ENCODE results near the gene NME5.
A peak's percentile ranks its signal among the peaks of the same experiment; 100 is the strongest.

Gene NME5

DNA sequence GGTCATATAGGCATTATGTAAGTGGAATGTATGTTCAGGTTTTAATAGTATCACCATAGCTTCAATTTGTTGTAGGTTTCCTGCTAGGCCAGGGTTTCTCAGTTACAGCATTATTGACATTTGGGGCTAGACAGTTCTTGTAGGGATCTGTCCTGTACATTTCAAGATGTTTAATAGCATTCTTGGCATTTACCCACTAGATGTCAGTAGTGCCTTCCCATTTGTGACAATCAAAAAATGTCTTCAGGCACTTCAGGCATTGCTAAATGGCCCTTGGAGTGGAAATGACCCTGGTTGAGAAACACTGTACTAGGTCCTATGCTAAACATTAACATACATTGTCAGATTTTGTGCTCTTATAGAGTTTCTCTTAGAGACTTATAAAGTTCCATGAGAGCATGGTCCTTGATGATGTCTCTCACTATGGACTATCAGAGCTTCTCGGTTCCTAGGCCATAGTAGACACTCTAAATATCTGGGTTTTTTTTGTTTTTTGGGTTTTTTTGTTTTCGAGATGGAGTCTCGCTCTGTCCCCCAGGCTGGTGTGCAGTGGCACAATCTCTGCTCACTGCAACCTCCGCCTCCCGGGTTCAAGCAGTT, 41.1 kb upstream of the NME5 start:
- TF ChIP-seq POLR2AphosphoS5 (IDR thresholded peaks at IDR 0.05; ENCODE audit: low read depth, low read length) (no peak), TAF1 (IDR thresholded peaks at IDR 0.05; ENCODE audit: borderline replicate concordance, insufficient read depth, low read length) (no peak), SIN3A (IDR thresholded peaks at IDR 0.05; ENCODE audit: borderline replicate concordance, insufficient read depth, low read length) (no peak), FOXP2 (optimal IDR thresholded peaks at IDR 0.05; ENCODE audit: borderline replicate concordance, extremely low read depth, extremely low read length, insufficient read depth) (no peak)
- TF ChIP-seq, protein P1, sequence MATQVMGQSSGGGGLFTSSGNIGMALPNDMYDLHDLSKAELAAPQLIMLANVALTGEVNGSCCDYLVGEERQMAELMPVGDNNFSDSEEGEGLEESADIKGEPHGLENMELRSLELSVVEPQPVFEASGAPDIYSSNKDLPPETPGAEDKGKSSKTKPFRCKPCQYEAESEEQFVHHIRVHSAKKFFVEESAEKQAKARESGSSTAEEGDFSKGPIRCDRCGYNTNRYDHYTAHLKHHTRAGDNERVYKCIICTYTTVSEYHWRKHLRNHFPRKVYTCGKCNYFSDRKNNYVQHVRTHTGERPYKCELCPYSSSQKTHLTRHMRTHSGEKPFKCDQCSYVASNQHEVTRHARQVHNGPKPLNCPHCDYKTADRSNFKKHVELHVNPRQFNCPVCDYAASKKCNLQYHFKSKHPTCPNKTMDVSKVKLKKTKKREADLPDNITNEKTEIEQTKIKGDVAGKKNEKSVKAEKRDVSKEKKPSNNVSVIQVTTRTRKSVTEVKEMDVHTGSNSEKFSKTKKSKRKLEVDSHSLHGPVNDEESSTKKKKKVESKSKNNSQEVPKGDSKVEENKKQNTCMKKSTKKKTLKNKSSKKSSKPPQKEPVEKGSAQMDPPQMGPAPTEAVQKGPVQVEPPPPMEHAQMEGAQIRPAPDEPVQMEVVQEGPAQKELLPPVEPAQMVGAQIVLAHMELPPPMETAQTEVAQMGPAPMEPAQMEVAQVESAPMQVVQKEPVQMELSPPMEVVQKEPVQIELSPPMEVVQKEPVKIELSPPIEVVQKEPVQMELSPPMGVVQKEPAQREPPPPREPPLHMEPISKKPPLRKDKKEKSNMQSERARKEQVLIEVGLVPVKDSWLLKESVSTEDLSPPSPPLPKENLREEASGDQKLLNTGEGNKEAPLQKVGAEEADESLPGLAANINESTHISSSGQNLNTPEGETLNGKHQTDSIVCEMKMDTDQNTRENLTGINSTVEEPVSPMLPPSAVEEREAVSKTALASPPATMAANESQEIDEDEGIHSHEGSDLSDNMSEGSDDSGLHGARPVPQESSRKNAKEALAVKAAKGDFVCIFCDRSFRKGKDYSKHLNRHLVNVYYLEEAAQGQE (IDR thresholded peaks at IDR 0.05; ENCODE audit: insufficient read depth in 1 of 2, low read depth in 2 of 2, low read length in 2 of 2) = no peak

DNA sequence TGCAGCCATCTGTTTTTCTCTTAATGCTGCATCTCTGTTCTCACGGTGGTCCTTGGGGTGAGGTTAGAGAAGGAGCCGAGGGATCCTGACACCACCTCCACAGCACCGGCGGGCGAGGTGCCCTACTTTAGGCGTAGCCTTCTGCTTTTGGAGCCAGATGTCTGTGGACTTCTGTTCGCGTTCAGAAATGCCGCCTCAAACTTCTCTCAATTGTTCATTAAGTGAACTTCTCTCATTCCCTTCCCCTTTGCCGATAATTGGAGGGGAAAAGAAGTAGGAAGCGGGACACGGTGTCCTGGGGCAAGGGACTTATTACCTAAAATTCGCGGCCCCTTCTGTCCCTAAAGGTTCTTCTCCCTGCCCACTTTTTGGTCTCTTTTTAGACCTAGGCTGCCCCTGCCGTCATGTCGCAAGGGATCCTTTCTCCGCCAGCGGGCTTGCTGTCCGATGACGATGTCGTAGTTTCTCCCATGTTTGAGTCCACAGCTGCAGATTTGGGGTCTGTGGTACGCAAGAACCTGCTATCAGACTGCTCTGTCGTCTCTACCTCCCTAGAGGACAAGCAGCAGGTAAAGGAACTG, 40.1 kb upstream of the NME5 start:
- no peak for TF ChIP-seq POLR2AphosphoS5 (IDR thresholded peaks at IDR 0.05; ENCODE audit: low read depth, low read length)
- TF ChIP-seq SIN3A (IDR thresholded peaks at IDR 0.05; ENCODE audit: borderline replicate concordance, insufficient read depth, low read length) = no peak
- TF ChIP-seq TAF1 (IDR thresholded peaks at IDR 0.05; ENCODE audit: borderline replicate concordance, insufficient read depth, low read length) = no peak
- no peak for TF ChIP-seq FOXP2 (optimal IDR thresholded peaks at IDR 0.05; ENCODE audit: borderline replicate concordance, extremely low read depth, extremely low read length, insufficient read depth)
- TF ChIP-seq, protein P1 (IDR thresholded peaks at IDR 0.05; ENCODE audit: insufficient read depth in 1 of 2, low read depth in 2 of 2, low read length in 2 of 2) = no peak

GRCh38 chr5:138178516-138179276, 39.5 kb upstream of the NME5 start, which contains the start of the genes BRD8 and KIF20A:
TSS of gene BRD8 (minus strand) at chr5:138178630. CDS start at chr5:138178614, 16 bp downstream.
TSS of gene KIF20A (plus strand) at chr5:138179112. CDS start at chr5:138179681, 569 bp downstream.
- TF ChIP-seq FOXP2 (optimal IDR thresholded peaks at IDR 0.05; ENCODE audit: borderline replicate concordance, extremely low read depth, extremely low read length, insufficient read depth) = no peak
- peak; percentile 99 for TF ChIP-seq SIN3A (IDR thresholded peaks at IDR 0.05; ENCODE audit: borderline replicate concordance, insufficient read depth, low read length)
- peak; percentile 93 for TF ChIP-seq TAF1 (IDR thresholded peaks at IDR 0.05; ENCODE audit: borderline replicate concordance, insufficient read depth, low read length)
- TF ChIP-seq POLR2AphosphoS5 (IDR thresholded peaks at IDR 0.05; ENCODE audit: low read depth, low read length) = peak; percentile 86

DNA sequence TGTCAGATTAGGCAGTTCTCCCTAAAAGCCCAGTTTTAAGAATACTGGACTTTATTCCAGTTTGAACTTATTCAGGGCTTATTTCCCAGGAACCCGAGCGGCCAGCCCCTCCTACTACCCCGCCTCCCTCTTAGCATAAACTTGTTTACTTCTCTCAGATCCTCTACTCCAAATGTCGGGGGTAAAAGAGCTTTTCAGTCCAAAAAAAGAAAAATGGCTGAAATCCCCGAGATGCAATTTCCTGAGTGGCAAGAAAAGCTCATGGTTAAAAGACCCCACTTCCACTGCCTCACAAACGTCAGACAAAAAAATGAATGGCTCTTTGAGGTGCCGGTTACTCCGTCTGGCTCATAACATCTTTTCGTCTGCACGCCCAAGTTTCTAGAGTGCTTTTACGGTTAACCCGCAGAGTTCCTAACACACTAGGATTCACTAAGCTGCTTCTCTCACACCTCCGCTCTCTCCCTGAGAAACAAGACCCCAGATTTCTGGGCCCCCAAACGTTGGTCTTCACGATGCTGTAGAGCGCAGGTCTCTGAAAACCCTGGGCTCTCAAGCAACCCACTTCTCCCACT, 38.8 kb upstream of the NME5 start:
- TF ChIP-seq POLR2AphosphoS5 (IDR thresholded peaks at IDR 0.05; ENCODE audit: low read depth, low read length) (no peak), SIN3A (IDR thresholded peaks at IDR 0.05; ENCODE audit: borderline replicate concordance, insufficient read depth, low read length) (peak; percentile 80; the same call in 1 of the 2 replicates), TAF1 (IDR thresholded peaks at IDR 0.05; ENCODE audit: borderline replicate concordance, insufficient read depth, low read length) (no peak)
- TF ChIP-seq, protein P1 (IDR thresholded peaks at IDR 0.05; ENCODE audit: insufficient read depth in 1 of 2, low read depth in 2 of 2, low read length in 2 of 2) = no peak

DNA sequence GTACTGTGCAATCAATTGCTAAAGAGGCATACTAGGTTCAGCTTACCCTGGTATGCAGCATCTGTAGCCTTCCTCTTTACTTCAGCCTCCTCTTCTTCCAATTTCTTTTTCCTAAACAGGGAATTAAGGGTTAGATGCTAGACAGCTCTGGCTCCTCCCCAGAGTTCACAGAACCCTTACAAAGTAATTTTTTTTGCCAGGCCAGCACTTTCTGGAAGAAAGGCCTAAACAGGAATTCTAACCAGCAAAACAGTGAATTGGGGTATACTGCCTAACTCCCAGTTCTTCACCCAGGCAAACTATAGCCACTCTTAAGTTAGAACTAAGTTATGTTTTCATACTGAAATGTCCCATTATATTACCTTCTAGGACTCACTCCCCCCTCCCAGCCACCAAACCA, 31.1 kb upstream of the NME5 start:
- no peak for TF ChIP-seq TAF1 (IDR thresholded peaks at IDR 0.05; ENCODE audit: borderline replicate concordance, insufficient read depth, low read length)
- TF ChIP-seq FOXP2 (optimal IDR thresholded peaks at IDR 0.05; ENCODE audit: borderline replicate concordance, extremely low read depth, extremely low read length, insufficient read depth) = no peak
- no peak for TF ChIP-seq POLR2AphosphoS5 (IDR thresholded peaks at IDR 0.05; ENCODE audit: low read depth, low read length)
- TF ChIP-seq, protein P1 (IDR thresholded peaks at IDR 0.05; ENCODE audit: insufficient read depth in 1 of 2, low read depth in 2 of 2, low read length in 2 of 2) = no peak
- TF ChIP-seq SIN3A (IDR thresholded peaks at IDR 0.05; ENCODE audit: borderline replicate concordance, insufficient read depth, low read length) = no peak

All from PFSK-1 (cell line).